Activated effector memory CD4-positive, alpha-beta T cell treated with Interleukin-2 at 50 U/mL for 16 hours (primary cell): ENCODE results near the gene BORCS6.

ENCODE experiments used
- DNase-seq: peaks from one replicate; pipeline ENCODE4 v3.0.0-alpha.2; 2020

The BORCS6 gene

DNA sequence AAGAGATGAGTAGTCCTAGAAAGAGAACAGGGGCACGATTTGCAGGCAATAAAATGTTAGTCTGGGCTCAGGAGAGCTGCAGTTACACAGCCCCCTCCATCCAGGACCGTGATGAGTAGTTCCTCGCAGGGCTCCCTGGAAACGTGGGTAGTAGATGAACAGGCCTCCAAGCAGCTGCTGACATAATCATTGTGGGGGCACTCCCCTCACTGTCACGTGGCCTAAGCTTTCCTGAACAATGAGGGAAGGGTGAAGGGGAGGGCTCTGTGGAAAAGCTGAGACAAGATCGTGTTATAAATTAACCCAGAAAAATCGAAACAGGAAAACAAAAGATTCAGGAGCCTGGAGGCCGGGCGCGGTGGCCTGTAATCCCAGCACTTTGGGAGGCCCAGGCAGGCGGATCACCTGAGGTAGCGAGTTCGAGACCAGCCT, 36.4 kb downstream of the BORCS6 start:
- DNase-seq, result no peak

DNA sequence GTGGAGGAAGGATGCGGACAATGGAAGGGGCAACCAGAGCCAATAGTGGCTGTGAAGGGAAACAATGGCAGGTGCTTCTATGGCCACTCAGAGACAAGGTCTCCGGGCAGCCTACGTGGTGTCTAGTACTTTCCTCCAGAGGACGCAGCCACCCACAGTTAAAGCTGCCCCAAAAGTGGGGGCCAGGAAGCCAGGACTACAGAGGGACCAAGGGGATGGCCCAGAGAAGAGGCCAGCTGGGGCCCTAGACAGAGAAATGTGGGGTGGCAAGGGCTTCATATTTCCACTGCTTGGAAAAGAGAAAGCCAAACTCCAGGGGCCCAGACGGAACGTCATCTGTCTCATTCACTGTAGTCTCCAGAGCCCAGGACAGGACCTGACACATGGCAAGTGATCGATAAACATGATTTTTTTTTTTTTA, 36.9 kb downstream of the BORCS6 start:
- no peak for DNase-seq

DNA sequence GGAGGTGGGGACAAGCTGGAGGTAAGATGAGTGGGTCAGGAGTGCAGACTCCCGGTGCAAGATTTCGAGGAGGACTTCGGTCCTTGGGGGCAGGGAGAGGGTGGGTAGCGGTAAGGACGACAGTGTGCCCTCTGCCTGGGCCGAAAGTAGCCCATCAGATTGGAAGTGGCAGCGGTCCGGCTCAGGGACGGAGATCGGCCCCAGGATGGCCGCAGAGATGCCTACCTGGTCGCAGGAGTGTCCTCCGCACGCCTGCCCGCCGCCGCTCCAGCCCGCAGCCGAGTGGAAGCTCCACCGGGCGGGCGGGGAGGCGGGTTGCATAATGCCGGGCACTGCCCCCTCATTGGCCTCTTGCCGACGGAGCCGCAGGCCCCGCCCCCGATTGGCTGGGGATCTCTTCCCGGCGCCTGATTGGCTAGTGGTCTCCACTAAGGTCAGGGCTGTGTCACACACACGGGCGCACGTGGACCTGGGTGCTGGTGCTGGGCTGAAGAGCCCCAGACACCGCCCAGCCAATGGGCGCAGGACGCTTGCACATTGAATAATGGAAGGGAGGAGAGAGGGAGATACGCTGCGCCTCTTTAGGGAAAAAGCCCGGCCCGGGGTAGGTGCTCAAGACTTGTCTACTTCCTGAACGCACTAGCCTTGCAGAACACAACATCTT, 37.7 kb downstream of the BORCS6 start, which contains the start of gene PER1:
TSS of gene PER1 (minus strand) at position 293 of the 664 bp plus-strand sequence. CDS start 1,698 bp downstream, outside the sequence.
- DNase-seq, result peak; percentile 78

GRCh38 chr17:8151641-8152111, 38.3 kb downstream of the BORCS6 start:
- DNase-seq, result no peak

DNA sequence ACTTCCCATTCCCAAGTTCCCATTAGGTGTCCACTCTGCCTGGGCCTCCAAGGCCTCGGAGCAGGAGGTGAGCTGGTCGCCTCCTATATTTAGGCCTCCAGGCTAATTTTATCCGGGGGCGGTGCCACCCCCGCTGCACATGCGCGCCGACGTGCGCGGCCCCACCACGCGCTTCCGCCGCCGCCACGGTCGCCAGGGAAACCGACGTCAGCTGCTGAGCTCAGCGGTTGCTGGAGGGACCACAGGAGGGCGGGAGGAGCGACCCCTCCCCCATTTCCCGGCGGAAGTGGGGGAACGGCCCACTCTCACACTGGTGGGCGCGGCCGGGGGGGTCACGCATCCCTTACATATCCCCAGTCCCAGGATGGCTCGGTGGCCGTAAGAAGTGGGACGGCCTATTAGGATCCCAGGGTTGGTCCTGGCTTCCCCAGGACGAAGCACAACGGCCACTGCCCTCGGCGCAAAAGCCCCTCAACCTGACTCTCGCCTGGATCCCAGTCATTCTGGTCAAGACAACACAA, 38.8 kb downstream of the BORCS6 start:
- DNase-seq, result peak; percentile 85

DNA sequence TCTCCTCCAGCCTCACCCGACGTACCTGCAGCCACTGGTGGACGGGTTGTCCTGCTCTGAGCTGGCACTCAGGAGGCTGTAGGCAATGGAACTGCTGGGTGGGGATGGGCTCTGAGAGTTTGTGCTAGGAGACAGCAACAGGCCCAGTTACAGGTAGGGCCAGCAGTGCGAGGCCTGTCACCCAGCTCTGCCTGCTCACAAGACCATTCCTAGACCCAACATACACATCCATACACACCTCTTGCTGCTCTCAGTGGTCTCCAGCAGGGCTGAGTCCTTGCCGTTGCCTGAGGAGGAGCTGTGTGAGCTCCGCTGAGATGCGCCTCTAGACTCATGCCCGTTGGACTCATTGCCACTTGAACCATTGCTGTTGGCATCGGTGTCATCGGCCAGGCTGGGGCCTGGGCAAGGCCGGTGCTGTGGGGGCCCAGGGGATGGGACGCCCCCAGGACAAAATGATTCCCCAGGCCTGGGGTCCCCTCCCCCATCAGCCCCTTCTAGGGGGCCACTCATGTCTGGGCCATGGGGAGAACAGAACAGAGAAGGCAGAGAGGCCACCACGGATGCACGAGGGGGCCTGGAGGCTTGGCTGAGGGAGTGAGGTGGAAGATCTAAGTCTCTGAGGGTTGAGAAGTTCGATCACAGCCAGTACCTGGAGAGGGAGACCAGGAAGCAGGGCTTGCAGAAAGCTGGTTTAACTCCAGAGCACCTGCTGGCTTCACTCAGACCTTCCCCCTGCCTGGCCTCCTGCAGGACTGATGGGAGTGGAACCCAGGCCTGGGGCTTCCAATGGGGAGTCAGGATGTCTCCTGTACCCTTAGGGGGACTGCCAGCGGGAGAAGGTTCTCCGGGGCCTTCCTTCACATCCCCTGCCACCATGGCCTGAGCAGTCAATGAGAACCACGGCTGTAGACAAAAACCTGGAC, 39.5 kb downstream of the BORCS6 start:
- DNase-seq, result no peak

- no peak for DNase-seq
Measured at GRCh38 chr17:8149419-8150193, 40.4 kb downstream of the BORCS6 start.

DNA sequence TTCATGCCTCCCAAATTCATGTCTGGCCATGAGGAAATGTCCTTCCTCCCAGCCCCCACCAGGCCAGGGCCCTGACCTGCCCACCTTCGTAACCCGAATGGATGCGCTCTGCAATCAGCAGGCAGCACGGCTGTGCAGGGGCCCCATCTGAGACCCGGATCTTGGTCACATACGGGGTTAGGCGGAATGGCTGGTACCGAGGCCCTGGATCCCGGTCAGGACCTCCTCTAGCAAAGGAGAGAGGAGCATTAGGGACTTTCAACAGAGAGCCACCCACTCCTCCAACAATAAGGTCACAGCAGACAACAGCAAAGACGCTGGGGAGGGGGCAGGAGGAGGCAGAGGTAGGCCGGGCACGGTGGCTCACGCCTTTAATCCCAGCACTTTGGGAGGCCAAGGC, 41.4 kb downstream of the BORCS6 start:
- no peak for DNase-seq

- no peak for DNase-seq
Measured at GRCh38 chr17:8147805-8148404, 42.1 kb downstream of the BORCS6 start.

DNA sequence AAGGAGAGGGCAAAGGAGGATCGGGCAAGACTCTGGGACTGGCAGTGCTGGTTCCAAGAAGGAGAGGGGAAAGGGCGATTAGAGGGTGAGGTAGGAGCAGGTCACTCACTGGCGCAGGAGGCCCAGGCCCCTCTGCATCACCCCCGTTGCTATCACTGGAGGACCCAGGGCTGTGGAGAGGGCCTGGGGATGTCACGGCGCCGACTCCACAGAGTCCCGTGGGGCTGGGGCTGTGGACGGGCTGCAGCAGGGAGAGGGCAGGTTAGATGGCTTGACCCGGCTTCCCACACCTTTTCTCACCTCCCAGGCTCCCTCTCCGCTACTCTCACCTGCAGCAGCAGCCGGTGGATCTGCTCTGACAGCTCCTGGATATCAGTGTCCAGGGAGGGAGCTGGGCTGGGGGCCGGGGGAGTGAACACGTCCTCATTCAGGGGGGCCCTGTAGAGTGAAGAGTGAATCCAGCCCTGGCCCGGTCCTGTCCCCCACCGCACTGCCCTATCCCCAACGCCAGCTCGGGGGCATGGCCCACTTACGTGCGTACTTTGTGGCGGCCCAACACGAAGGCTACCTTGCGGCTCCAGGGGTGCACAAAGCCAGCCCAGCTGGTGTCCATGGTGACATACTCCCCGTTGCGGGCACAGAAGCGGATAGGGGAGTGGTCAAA, 42.7 kb downstream of the BORCS6 start:
- no peak for DNase-seq

DNA sequence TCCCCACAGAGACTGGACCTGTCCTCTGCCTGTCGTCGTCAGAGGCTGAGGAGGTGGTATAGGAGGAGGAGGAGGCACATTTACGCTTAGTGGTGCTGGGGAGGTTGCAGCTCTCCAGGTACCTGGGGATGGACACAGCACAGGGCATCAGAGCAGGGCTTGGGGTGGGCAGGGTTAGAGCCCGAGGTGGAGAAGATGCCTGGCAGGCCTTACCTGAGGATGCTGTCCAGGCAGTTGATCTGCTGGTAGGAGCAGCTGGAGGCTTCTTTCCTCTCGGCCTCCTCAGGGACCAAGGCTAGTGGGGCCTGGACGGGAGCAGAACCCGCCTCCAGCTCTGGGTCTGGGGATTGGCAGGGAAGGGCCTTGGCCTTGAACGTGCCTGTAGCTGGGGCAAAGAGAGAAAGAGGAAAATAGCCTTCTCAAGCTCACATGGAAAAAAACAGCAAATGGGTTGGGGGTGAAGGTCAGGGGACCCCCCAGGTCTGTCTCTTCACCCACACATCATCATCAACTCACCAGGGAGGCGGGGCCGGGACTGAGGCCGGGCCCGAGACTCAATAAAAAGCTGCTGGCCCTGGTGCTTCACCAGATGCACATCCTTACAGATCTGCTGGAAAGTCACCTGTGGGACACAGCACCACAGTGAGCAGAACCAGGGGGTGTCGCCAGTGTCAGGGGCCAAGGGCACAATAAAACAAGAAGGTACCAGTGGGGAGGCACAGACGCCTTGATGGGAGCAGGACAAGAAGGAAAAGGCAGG, 43.4 kb downstream of the BORCS6 start:
- no peak for DNase-seq

GRCh38 chr17:8145811-8146210, 44.2 kb downstream of the BORCS6 start:
- DNase-seq, result no peak

DNA sequence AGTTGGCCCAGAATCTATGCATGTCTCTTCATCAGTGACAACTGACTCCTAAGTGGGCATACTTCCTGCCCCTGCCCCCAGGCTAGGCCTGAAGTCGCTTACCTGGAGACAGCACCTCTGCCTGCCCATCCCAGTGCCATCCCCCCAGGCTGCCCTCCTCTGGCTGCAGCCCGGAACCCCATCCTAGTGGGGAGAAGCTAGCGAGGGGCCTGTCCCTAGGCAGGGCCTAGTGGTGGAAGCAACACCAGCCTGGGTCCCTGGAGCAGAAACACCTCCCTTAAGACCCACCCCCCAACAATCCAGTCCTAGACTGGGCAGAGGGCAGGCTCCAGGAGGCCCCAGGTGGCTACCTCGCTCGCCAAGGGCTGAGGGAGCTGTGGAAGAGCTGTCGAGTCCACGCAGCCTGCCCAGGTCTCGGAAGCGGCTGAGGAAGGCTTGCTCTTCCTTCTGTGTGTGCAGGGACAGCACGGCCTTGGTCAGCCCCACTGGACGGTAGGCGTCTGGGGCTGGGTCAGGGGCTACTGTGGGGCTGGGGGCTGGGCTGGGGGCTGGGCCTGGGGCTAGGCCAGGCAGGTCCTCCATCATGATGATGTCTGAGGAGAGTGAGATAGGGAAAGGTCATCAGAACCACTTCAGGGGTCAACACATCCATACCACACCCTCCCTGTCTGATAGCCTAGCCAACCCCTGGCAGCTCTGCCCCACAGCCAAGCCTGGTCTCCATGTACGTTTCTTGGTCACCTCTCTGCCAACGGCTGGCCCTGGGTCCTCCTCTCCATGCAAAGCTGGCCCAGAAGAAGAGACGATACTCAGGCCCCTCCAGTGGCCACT, 45.4 kb downstream of the BORCS6 start:
- no peak for DNase-seq

GRCh38 chr17:8143581-8144400, 46.2 kb downstream of the BORCS6 start:
- DNase-seq, result no peak

DNA sequence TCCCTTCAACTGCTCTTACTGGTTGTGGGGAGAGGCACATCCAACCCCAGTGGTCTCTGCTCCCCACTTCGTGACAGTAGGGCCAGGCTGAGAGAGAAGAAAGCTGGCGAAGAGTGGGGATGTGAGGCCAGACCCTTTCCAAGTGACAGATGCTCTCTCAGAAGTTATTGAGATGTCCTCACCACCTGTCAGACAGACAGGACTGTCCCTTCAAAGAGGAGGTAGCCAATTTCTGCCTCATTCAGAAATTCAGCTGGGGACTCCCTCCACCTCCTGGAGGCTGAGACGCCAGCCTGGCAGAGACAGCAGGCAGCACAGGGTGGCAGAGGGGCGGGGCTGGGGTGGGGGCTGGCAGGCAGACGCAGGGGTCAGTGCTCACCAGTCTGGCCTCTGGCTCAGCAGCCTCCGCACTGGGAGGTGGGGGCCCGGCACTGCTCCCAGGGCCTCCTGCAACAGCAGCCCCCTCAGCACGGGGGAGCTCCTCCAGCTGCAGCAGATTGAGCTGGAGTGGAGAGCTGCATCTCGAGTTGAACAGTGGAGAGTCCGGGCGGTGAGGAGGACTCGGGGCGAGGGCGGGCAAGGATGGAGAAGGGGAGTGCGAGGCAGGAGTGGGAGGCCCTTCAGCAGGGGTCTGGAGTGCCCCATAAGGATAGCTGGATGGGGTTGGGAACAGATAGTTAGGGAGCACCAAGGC, 46.9 kb downstream of the BORCS6 start:
- no peak for DNase-seq

- DNase-seq, result no peak
Measured at GRCh38 chr17:8142158-8142886, 47.7 kb downstream of the BORCS6 start.

DNA sequence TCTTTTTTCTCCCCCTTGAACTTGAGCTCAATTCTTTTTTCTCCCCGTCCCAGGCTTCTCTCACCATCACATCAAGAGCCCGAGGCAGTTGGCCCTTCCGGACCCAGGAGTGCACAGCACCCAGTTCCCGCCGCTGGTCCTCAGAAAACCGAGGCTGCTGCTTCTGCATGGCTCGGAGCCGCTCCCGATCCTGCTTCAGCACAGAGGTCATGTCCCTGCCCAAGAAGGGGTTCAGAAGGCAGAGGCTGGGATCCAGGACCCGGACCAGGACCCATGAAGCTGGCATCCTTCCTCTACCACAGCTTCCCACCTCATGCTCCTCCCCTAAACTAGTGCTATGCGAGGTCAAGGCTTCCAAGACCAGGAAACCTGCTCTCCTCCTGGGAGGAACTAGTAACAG, 48.2 kb downstream of the BORCS6 start:
- no peak for DNase-seq

DNA sequence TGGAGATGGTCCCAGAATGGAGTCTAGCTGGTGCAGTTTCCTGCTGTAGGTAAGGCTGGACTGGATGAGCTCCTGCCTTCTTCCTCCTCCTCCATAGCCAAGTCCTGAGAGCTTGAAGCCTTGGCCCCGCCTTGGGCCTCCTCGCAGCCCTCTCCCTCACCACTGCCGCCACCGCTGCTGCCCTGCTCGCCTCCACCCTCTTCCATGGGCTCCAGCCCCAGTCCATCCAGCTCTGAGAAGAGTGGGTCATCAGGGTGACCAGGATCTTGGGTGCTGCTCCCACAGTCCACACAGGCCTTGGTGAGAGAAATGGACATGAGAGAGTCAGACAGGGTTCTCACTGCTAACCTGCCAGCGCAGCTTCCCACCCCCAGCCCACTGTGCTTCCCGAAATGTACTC, 48.9 kb downstream of the BORCS6 start:
- DNase-seq, result no peak
